Renal cortical epithelial cell (primary cell): ENCODE results near the gene MLPH. TPM values are rescaled to one million over a fixed set of nuclear protein-coding genes. Genes with fewer than 3 reads are reported as not detected.
"Not testable (repeated sequence)": the region's sequence is repeated elsewhere in the genome, so short reads cannot be mapped to it uniquely, and the experiment has no call there.

Experiments
- DNase-seq: peaks from one replicate; pipeline ENCODE4 v3.0.0-alpha.2; 2011; ENCODE audit warnings: low read depth
- total RNA-seq: library from RNA; depleted of rRNA; stranded (reverse); fragments of >200 nt; gene quantifications from 2 replicates; pipeline ENCODE4 v1.2.3, GENCODE V29; 2014

The MLPH gene
- total RNA-seq, 1 donor from 2014 or later: 24.6 TPM

GRCh38 chr2:237458519-237458918, 28.5 kb upstream of the MLPH start:
- no peak for DNase-seq

- no peak for DNase-seq
Measured at GRCh38 chr2:237459226-237459625, 27.8 kb upstream of the MLPH start.

GRCh38 chr2:237459741-237460174, 27.3 kb upstream of the MLPH start:
- peak; percentile 89 for DNase-seq

GRCh38 chr2:237464757-237465391, 22.2 kb upstream of the MLPH start:
- DNase-seq: no peak

GRCh38 chr2:237465515-237466148, 21.4 kb upstream of the MLPH start:
- DNase-seq: peak; percentile 84

GRCh38 chr2:237466211-237466610, 20.8 kb upstream of the MLPH start:
- peak; percentile 53 for DNase-seq

- DNase-seq: no peak
Measured at GRCh38 chr2:237467447-237468179, 19.4 kb upstream of the MLPH start.

- not testable (repeated sequence) for DNase-seq
Measured at GRCh38 chr2:237469410-237469809, 17.6 kb upstream of the MLPH start.

GRCh38 chr2:237469849-237470248, 17.2 kb upstream of the MLPH start:
- DNase-seq: no peak

GRCh38 chr2:237470914-237471313, 16.1 kb upstream of the MLPH start:
- DNase-seq: no peak

GRCh38 chr2:237471438-237472186, 15.4 kb upstream of the MLPH start:
- DNase-seq: no peak

GRCh38 chr2:237472187-237472712, 14.8 kb upstream of the MLPH start:
- no peak for DNase-seq

GRCh38 chr2:237472909-237473877, 13.9 kb upstream of the MLPH start:
- DNase-seq: no peak

GRCh38 chr2:237473878-237474441, 13.1 kb upstream of the MLPH start:
- DNase-seq: peak; percentile 59

- DNase-seq: no peak
Measured at GRCh38 chr2:237474442-237474911, 12.6 kb upstream of the MLPH start.

- peak; percentile 47 for DNase-seq
Measured at GRCh38 chr2:237474931-237475703, 11.9 kb upstream of the MLPH start.

- DNase-seq: peak; percentile 64
Measured at GRCh38 chr2:237475704-237476141, 11.3 kb upstream of the MLPH start.

GRCh38 chr2:237478095-237478494, 9.0 kb upstream of the MLPH start:
- DNase-seq: no peak

GRCh38 chr2:237478979-237479378, 8.1 kb upstream of the MLPH start:
- no peak for DNase-seq
